Left lung (tissue), 10 donors: ENCODE results near the gene ZYX. TPM values are rescaled to one million over a fixed set of nuclear protein-coding genes. Genes with fewer than 3 reads are reported as not detected.
"Not testable (repeated sequence)": the region's sequence is repeated elsewhere in the genome, so short reads cannot be mapped to it uniquely, and the experiment has no call there.

ENCODE experiments used
- ATAC-seq: fragments of 200-7000 bp; cut with Tn5 transposase; one replicate; pipeline ENCODE4 v1.9.1; 2020; ENCODE audit warnings: moderate library complexity
- DNase-seq, 4 donors: peaks; one replicate each; pipeline ENCODE4 v3.0.0-alpha.2; 2013 to 2020
- H3K27ac ChIP-seq, 2 donors: fragments of 200-600 bp; sonication (generic) in 1 of 2; one replicate each; pipeline versions ENCODE4 v1.5.0 to v1.8.0; 2020 to 2021
- H3K27me3 ChIP-seq, 2 donors: fragments of 200-600 bp; sonication (generic) in 1 of 2; one replicate each; pipeline versions ENCODE4 v1.5.0 to v1.8.0; 2020 to 2021
- H3K36me3 ChIP-seq, 2 donors: fragments of 200-600 bp; sonication (generic) in 1 of 2; one replicate each; pipeline versions ENCODE4 v1.5.0 to v1.8.0; 2020 to 2021
- H3K4me1 ChIP-seq, 2 donors: fragments of 200-600 bp; one replicate each; pipeline ENCODE4 v1.8.0; 2021
- H3K4me3 ChIP-seq, 2 donors: fragments of 200-600 bp; sonication (generic) in 1 of 2; one replicate each; pipeline versions ENCODE4 v1.5.0 to v1.8.0; 2020 to 2021; ENCODE audit warnings: mild to moderate bottlenecking in 1 of 2
- H3K9me3 ChIP-seq, 2 donors: fragments of 200-600 bp; sonication (generic) in 1 of 2; one replicate each; pipeline versions ENCODE4 v1.5.0 to v1.8.0; 2020 to 2021
- CTCF ChIP-seq, 2 donors: fragments of 200-600 bp; sonication (generic) in 1 of 2; IDR thresholded peaks; one replicate each; pipeline versions ENCODE4 v1.5.0 to v1.8.0; 2021; ENCODE audit warnings: antibody characterized with exemption in 2 of 2
- intact Hi-C, 2 donors: fragments of 100-400 bp; cut with DNase I; formaldehyde crosslinking; loops; one replicate each; pipeline versions ENCODE4 v1.11.2 to v1.14.2; 2022
- polyA plus RNA-seq, 6 donors: library from polyadenylated mRNA; unstranded; fragments of 120-200 nt; gene quantifications; one replicate each; pipeline ENCODE4 v1.2.1, GENCODE V29; 2013; ENCODE audit not compliant: insufficient read length in 6 of 6
- total RNA-seq, 2 donors: library from RNA; stranded (reverse); fragmentation: NEBNext Ultra II Directional; extraction: Animal tissue kit (Norgen Biotek cat#: 25700); gene quantifications; one replicate each; pipeline ENCODE4 v1.2.1, GENCODE V29; 2021
- donor health status: DM: no; HTN: yes; CAD: no.
- donor health status: DM: no; HTN: no; CAD: no.

ZYX gene
- total and polyA plus RNA-seq, 8 donors: 117 to 307 (median 182) TPM

- DNase-seq (no peak), ATAC-seq (no peak)
- peaks cover 0 to 14% of the 10 kb centered on the region in 2 donors for H3K27me3 ChIP-seq
- no peaks in the 10 kb centered on the region for H3K9me3 ChIP-seq
- no peak overlapping the region for H3K4me3 ChIP-seq
- H3K36me3 ChIP-seq: no peaks in the 10 kb centered on the region
- TF ChIP-seq CTCF (IDR thresholded peaks at IDR 0.05): no peak
- H3K4me1 ChIP-seq: peaks cover 9 to 73% of the 10 kb centered on the region in 2 donors
- peak overlapping the region in 1 of 2 donors; percentile 57 for H3K27ac ChIP-seq
- intact Hi-C loops: no loop called here
Observed at GRCh38 chr7:143413123-143413522, 32.0 kb downstream of the ZYX start.

DNA sequence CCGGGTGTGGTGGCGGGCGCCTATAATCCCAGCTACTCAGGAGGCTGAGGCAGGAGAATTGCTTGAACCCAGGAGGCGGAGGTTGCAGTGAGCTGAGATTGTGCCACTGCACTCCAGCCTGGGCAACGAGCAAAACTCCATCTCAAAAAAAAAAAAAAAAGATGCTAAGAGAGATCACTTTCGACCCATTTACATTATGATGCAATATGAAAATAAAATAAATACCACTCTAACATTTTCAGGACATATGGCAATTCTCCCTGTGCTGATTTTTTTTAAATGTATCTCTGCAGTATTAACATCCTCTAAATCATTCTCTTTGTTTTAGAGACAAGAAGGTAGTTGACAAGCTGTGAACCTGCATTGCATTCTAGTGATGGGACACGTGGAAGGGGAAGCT lies 34.1 kb downstream of the ZYX start:
- not testable (repeated sequence) for H3K36me3 ChIP-seq, H3K27me3 ChIP-seq, H3K9me3 ChIP-seq, ATAC-seq, H3K27ac ChIP-seq, DNase-seq, H3K4me3 ChIP-seq
- intact Hi-C loops: loop anchor here in 1 of 2 donors (5.0 kb wide), 1 partner anchor 178 kb away; no protein-coding TSS in a partner anchor
- peaks cover 0 to 53% of the 10 kb centered on the region in 2 donors for H3K4me1 ChIP-seq

GRCh38 chr7:143415742-143416397 lies 34.7 kb downstream of the ZYX start:
- H3K9me3 ChIP-seq: peaks cover 0 to 3% of the 10 kb centered on the region in 2 donors
- no peaks in the 10 kb centered on the region for H3K36me3 ChIP-seq
- peak overlapping the region in 1 of 2 donors; percentile 10 for H3K27ac ChIP-seq
- H3K4me1 ChIP-seq: peaks cover 0 to 46% of the 10 kb centered on the region in 2 donors
- H3K4me3 ChIP-seq: no peak overlapping the region
- intact Hi-C loops: loop anchor here in 1 of 2 donors (5.0 kb wide), 1 partner anchor 179 kb away; no protein-coding TSS in a partner anchor
- H3K27me3 ChIP-seq: no peaks in the 10 kb centered on the region
- DNase-seq: no peak
- ATAC-seq: peak; percentile 52
- TF ChIP-seq CTCF (IDR thresholded peaks at IDR 0.05): no peak

DNA sequence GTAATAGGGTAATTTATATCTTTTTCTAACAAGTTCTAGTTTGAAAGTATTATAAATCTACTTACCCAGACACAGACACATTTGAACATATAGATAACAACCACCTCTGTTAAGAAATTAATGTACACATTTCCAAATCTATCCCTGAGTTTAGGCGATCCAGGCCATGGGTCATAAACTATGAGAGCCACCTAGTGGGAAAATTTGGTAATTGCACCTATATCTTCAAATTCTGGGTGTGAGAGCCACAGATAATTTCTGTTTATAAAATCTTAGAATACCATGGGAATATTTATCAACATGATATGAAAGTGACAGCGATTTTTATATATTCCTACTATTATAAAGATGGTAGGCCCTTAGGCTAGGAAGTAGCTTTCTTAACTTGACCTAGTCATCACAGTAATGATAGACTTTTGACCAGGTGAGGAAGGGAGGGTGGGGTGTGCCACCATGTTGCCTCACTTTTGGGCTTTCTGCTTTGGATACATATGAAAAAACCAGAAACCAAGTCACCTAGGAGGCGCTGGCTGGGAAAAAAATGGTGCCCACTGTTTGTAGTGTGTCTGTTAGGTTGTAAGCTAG lies 35.5 kb downstream of the ZYX start:
- DNase-seq (peak in 1 of 4 donors; percentile 52), ATAC-seq (peak; percentile 83)
- no peak overlapping the region for H3K27ac ChIP-seq
- no peak overlapping the region for H3K4me3 ChIP-seq
- peak; percentile 76 to 82 for TF ChIP-seq CTCF (IDR thresholded peaks at IDR 0.05)
- H3K9me3 ChIP-seq: peaks cover 0 to 3% of the 10 kb centered on the region in 2 donors
- no peaks in the 10 kb centered on the region for H3K27me3 ChIP-seq
- intact Hi-C loops: loop anchor here in 1 of 2 donors (5.0 kb wide), 1 partner anchor 179 kb away; no protein-coding TSS in a partner anchor
- peaks cover 0 to 38% of the 10 kb centered on the region in 2 donors for H3K4me1 ChIP-seq
- H3K36me3 ChIP-seq: no peaks in the 10 kb centered on the region

GRCh38 chr7:143417734-143418383 lies 36.7 kb downstream of the ZYX start:
- Histone ChIP-seq H3K27me3 (no peaks in the 10 kb centered on the region), H3K4me3 (no peak overlapping the region), H3K36me3 (no peaks in the 10 kb centered on the region), H3K27ac (no peak overlapping the region), H3K4me1 (peaks cover 0 to 26% of the 10 kb centered on the region in 2 donors), H3K9me3 (peaks cover 0 to 3% of the 10 kb centered on the region in 2 donors)
- intact Hi-C loops: loop anchor here in 1 of 2 donors (5.0 kb wide), 1 partner anchor 181 kb away; no protein-coding TSS in a partner anchor
- no peak for TF ChIP-seq CTCF (IDR thresholded peaks at IDR 0.05)
- ATAC-seq: no peak
- no peak for DNase-seq
